Dedifferentiated amniotic fluid mesenchymal stem cell (primary cell): ENCODE data around the gene ITSN1.
"Not testable (repeated sequence)": the region's sequence is repeated elsewhere in the genome, so short reads cannot be mapped to it uniquely, and the experiment has no call there.

Source experiments
- DNase-seq: peaks from one replicate; pipeline ENCODE4 v3.0.0-alpha.2; 2016; ENCODE audit errors: extremely low spot score

ITSN1 gene

DNA sequence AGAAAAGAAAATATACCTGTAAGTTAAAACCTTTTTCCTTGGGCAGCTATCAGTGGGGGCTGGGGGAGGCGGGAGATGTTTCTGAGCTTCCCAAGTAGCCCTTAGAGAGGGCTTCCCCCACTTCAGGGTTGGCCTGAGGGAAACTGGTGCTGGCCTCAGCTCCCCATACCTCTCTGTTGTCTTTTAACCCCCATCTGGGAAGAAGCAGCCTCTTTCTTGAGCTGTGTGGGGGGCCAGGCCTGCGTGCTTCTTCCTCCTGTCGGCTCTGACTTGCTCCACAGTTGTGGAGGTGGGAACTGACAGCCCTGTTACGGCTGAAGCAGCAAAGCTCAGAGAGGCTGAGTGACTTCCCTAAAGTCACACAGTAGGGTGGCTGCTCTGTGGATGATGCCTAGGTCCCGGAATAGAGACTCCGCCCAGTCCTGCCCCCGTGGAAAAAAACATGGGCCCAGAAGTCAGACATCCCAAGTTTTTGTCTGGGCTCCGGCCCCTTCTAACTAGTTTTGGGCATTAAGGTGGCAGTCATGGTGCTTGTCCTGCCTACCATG is 218.1 kb downstream of the ITSN1 start:
- no peak for DNase-seq

GRCh38 chr21:33861125-33861524 is 218.8 kb downstream of the ITSN1 start:
- DNase-seq, result no peak

DNA sequence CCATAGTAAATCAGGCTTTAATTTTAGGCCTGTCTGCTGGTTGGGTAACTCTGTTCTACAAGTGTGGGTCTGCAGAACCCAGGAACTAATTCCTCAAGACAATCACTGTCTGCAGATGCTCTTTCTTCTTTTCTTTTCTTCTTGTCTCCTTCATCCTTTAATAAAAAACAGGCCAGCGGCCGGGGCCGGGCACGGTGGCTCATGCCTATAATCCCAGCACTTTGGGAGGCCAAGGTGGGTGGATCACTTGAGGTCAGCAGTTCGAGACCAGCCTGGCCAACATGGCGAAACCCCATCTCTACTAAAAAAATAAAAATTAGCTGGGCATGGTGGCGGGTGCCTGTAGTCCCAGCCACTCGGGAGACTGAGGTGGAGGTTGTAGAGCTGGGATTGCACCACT is 220.9 kb downstream of the ITSN1 start:
- DNase-seq, result not testable (repeated sequence)

DNA sequence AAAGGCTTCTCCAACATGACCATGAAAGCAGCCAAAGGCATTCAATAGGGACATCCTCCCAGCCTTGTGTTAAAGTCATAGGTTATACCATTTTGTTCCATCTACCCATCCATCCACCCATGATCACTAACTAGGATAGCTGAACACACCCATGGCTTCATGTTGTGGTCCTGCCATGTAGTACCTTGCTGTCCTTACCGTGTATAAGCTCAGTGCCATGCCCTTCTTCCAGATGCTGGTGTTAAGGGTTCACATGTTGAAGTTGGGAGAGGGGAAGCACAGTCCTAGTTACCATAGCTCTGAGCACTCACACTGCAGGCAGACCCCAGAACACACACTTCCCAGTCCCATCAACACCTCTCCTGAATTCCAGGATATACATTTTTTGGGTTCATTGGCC is 221.8 kb downstream of the ITSN1 start:
- DNase-seq, result no peak

- DNase-seq, result no peak
Measured at GRCh38 chr21:33865176-33865575, 222.9 kb downstream of the ITSN1 start.

DNA sequence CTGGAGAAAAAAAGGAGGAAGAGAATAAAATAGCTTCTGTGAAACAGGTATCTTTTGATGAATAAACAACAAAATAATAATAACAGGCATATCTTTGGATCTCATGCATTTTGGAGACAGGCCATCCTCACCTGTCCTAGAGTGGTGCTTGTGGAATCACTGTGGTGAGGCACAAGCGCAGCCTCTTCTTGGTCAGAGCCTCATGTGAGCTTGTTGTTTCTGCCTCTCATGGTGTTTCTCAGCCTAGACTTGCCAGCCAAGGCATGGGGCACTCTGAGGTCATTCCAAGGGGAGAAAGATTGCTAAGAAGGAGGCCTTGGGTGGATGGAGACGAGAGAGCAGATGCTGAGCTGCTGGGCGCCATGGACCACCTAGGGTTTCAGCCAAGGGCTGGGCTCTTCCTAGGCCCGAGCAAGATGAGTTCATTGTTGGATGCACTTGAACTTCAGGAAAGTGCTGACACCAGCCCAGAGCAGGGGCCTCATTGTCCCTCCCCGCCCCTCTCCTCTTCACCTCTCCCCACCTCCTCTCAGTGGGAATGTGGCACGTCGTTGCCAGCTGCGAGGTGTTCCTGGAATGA is 223.8 kb downstream of the ITSN1 start:
- DNase-seq, result no peak

DNA sequence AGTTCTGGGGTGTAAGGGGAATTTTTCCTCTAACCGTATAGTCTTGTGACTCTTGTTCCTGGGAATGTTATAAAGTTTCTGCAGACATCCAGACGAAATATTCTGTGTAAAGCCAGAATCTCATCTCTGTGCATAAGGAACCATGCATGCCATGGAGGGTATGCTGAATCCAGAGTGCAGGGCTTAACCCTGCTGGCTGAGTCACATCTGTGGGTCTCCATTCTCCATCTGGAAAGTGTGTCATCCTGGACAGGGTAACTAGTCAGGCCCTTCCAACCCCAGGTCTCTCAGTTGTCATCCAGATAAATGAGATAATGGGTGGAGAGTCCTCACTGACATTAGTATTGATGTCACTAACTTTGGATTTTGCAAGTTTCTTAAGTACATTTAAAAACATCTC is 224.5 kb downstream of the ITSN1 start:
- no peak for DNase-seq

DNA sequence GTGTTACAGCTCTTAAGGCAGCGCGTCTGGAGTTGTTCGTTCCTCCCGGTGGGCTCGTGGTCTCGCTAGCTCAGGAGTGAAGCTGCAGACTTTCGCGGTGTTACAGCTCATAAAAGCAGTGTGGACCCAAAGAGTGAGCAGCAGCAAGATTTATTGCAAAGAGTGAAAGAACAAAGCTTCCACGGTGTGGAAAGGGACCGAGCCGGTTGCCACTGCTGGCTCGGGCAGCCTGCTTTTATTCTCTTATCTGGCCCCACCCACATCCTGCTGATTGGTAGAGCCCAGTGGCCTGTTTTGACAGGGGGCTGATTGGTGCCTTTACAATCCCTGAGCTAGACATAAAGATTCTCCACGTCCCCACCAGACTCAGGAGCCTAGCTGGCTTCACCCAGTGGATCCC is 225.6 kb downstream of the ITSN1 start:
- DNase-seq, result not testable (repeated sequence)

DNA sequence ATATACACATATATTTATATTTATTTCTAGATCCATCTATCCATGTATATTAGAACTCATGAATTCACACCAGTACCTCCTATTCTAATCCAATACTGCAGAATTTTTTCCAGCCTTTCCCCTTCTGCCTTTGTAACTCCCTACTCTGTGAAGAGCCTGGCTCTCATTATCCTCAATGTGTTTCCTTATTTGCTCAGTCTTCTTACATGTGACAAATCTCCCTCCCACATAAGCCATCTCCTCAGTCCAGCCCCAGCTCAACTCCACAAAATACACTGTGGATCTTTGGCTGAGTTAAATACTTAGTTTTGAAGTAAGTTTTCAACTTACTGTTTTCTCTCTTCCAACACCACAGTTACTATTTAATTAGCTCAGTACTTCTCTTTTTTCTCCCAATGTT is 227.6 kb downstream of the ITSN1 start:
- no peak for DNase-seq

DNA sequence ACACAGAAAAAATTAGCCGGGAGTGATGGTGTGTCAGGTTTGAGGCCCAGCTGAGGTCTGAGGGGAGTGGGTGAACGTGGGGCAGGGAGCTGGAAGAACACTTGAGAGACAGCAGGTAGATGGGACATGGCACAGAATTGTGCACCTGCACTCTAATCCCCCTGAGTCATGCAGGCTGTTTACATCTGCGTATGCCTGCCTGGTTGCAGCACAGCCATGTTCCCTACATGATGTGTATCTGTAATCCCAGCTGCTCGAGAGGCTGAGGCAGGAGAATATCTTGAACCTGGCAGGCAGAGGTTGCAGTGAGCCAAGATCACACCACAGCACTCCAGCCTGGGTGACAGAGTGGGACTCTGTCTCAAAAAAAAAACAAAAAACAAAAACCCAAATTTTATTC is 228.5 kb downstream of the ITSN1 start:
- no peak for DNase-seq

DNA sequence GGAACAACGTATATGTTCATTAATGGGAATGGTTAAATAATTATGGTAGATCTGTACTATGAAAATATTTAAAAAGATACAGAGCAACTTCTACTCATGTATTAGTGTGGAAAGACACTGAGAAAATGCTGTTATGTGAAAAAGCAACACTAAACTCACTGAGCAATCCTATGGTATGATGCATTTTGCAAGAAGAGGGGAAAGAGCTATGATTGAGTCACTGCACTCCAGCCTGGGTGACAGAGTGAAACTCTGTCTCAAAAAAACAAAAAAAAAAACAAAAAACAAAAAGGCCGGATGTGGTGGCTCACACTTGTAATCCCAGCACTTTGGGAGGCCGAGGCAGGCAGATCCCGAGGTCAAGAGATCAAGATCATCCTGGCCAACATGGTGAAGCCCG is 228.9 kb downstream of the ITSN1 start:
- DNase-seq, result no peak

DNA sequence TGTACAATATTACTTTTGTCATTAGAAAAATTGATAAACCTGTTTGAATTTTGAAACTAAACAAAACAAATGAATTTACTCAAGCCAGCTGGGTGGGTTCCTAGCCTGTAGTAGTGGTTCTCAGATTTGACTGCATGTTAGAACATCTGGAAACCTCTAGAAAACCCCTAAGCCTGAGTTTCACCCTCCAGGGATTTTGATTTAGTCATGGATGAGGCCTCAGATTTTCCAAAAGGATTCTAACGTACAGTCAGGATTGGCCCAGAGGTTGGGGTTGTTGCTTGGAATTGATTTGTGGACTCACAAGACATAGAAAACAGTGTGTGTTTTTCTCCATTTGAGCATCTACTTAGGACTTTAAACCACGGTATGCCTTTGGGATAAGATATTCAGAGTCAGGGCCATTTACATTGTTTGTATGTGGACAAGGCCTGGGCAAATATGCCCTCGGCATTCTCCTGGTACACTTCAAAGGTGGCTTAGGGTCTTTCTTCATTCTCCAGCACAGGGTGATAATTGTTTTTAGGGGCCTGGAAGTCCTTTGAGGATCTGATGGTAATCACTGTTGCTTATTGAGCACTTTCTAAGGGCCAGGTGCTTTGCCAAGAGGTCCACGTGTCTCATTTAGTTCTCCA is 230.7 kb downstream of the ITSN1 start:
- DNase-seq, result no peak

DNA sequence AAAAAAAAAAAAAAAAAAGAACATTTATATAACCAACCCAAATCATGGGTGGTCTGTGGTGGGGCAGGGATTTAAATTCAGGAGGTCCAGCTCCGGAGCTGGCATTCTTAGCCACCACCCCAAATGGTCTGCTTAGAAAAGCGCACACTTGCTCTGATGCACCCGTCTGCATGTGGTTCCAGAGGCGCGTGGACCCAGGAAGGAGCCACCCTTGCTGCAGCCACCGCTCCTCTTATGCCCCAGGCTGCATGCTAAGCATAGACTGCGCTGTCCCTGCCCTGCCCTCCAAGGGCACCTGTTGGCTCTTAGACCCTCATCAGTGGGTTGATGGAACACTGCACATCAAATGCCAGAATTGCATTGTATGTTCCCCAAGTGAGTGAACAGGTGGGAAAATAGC is 231.9 kb downstream of the ITSN1 start:
- no peak for DNase-seq

DNA sequence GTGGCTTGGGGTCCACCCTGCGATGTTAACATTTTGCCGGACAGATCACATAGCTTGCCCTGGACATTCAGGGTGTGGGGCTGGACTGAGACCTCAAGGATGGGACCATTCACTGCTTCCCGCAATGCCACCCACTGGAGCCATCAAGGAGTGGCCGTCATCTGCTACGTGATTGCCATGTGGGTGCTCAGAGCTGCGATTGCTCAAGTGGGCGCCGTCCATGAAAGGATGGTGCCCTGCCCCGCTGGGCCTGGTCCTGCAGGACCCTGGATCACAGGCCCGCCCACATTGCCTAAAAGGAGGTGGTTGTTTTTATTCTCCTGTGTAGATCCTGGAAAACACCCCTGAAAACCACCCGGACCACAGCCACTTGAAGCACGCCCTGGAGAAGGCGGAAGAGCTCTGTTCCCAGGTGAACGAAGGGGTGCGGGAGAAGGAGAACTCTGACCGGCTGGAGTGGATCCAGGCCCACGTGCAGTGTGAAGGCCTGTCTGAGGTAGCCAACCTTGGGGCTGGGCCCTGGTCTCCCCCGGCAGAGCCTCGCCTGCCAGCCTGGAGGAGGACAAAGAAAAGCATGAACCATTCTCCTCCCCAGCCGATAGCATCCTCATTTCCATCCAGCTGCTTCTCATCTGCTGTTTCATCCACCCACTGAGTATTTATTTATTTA is 232.9 kb downstream of the ITSN1 start:
- no peak for DNase-seq

- DNase-seq, result no peak
Measured at GRCh38 chr21:33878824-33879223, 236.5 kb downstream of the ITSN1 start.

- DNase-seq, result no peak
Measured at GRCh38 chr21:33880626-33881025, 238.3 kb downstream of the ITSN1 start.

- DNase-seq, result no peak
Measured at GRCh38 chr21:33881689-33882440, 239.6 kb downstream of the ITSN1 start.

GRCh38 chr21:33883118-33883517 is 240.8 kb downstream of the ITSN1 start:
- no peak for DNase-seq

GRCh38 chr21:33884376-33885171 is 242.3 kb downstream of the ITSN1 start:
- peak; percentile 76 for DNase-seq

- DNase-seq, result no peak
Measured at GRCh38 chr21:33885172-33885514, 242.8 kb downstream of the ITSN1 start.

DNA sequence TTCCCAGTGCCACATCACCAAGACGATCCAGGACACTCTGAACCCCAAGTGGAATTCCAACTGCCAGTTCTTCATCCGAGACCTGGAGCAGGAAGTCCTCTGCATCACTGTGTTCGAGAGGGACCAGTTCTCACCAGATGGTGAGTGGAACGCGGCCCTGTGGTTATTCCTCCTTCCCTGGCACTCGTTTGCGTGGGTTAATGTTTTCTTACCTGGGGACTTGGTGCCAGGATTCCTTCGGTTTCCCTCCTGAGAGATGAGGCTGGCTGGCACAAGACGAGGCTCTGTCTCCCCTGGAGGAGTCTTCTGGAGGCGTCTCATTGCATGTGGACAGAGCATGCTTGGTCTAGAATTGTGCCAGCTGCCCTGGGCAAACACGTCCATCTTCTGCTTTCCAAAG is 244.0 kb downstream of the ITSN1 start:
- DNase-seq, result no peak

GRCh38 chr21:33890187-33890586 is 247.9 kb downstream of the ITSN1 start:
- no peak for DNase-seq
